Measurements from ENCODE around the gene CAMK1G. TPM values are rescaled to one million over a fixed set of nuclear protein-coding genes. Genes with fewer than 3 reads are reported as not detected.

The CAMK1G gene
- total RNA-seq, 1 experiment from 2014 or later = not detected

GRCh38 chr1:209565759-209566678, 17.5 kb upstream of the CAMK1G start:
- ChIA-PET RAD21 (ENCODE audit: low non-redundant PET in 1 of 2, low total read pairs in 2 of 2, uncharacterized antibody in 2 of 2, unreplicated experiment in 2 of 2) (interaction anchor here in 1 of 2 experiments (0.8 kb wide), 1 partner anchor 53 kb away, joined by 3 read pairs; no protein-coding TSS in a partner anchor), CTCF (interaction anchor here (0.5 to 2.9 kb wide), 20 partner anchors 10 to 913 kb away, joined by 3 to 22 read pairs (median 4); no protein-coding TSS in a partner anchor), POLR2A (interaction anchor here (1.0 kb wide), 1 partner anchor 84 kb away, joined by 3 read pairs; no protein-coding TSS in a partner anchor)
- no TSS peak for BruUV-seq (replicated peaks)
- H2AFZ ChIP-seq (ENCODE audit: low read depth, low read length, poor library complexity, severe bottlenecking) = peak overlapping the region; percentile 83
- no peaks in the 10 kb centered on the region for H3K36me3 ChIP-seq (ENCODE audit: control insufficient read depth in 1 of 2, insufficient read depth in 2 of 2, low read length in 2 of 2)
- H3K4me1 ChIP-seq (ENCODE audit: control insufficient read depth in 1 of 2, insufficient read depth in 2 of 2, low read length in 2 of 2) = peaks cover 0 to 6% of the 10 kb centered on the region in 2 experiments; a peak in 1 of 4 replicates
- H3K9ac ChIP-seq (ENCODE audit: low read length) = no peak overlapping the region
- no peaks in the 10 kb centered on the region for H3K9me2 ChIP-seq (ENCODE audit: insufficient read depth)
- no peaks in the 10 kb centered on the region for H3K79me2 ChIP-seq (ENCODE audit: insufficient read depth, low read length)
- peak; percentile 78 for DNase-seq (ENCODE audit: low read depth, low spot score)
- intact Hi-C loops (cut with micrococcal nuclease) = loop anchor here (2.0 kb wide), 1 partner anchor 357 kb away; no protein-coding TSS in a partner anchor
- no peak overlapping the region for H3K4me3 ChIP-seq (replicated peaks in 1 of 2; ENCODE audit: low read depth in 1 of 2, low read length in 2 of 2)
- H3K9me3 ChIP-seq (ENCODE audit: control insufficient read depth in 1 of 2, insufficient read depth in 1 of 2, low read depth in 1 of 2, low read length in 2 of 2) = no peaks in the 10 kb centered on the region
- peak; percentile 96 for ATAC-seq
- H4K20me1 ChIP-seq (ENCODE audit: insufficient read depth) = no peaks in the 10 kb centered on the region
- peak; percentile 74 to 84 (median 83); a peak in 5 of 6 replicates for TF ChIP-seq CTCF (IDR thresholded peaks at IDR 0.05 in 2 of 3, conservative IDR thresholded peaks at IDR 0.05 in 1 of 3; ENCODE audit: borderline replicate concordance in 1 of 3, insufficient read depth in 1 of 3, low read depth in 2 of 3, low read length in 2 of 3)
- TF ChIP-seq YY1 (IDR thresholded peaks at IDR 0.05; ENCODE audit: extremely low read depth, insufficient replicate concordance, low read depth, low read length) = peak; percentile 28
- TF ChIP-seq CEBPB (IDR thresholded peaks at IDR 0.05; ENCODE audit: low read depth) = 0 out of 2 replicates have a peak, but pooled peaks have one; percentile 15
- TF ChIP-seq TCF7L2 (IDR thresholded peaks at IDR 0.05; ENCODE audit: borderline replicate concordance, extremely low read depth, insufficient read depth, insufficient read length) = no peak
- 0 out of 2 replicates have a peak, but pooled peaks have one; percentile 45 for TF ChIP-seq CBX3 (IDR thresholded peaks at IDR 0.05; ENCODE audit: low read depth)
- peak; percentile 83 for TF ChIP-seq RAD21 (IDR thresholded peaks at IDR 0.05; ENCODE audit: low read depth)
- no peak for TF ChIP-seq ZNF274 (IDR thresholded peaks at IDR 0.05; ENCODE audit: low read depth, low read length)
- peaks cover 10% of the 10 kb centered on the region; the same call in 1 of the 2 replicates for H3K27me3 ChIP-seq (ENCODE audit: insufficient read depth, low read length)
- peak overlapping the region; percentile 31; the same call in 1 of the 2 replicates for H3K4me2 ChIP-seq (ENCODE audit: low read length)
- no peak overlapping the region for H3K27ac ChIP-seq (ENCODE audit: low read depth, low read length)
